NCI-H146 treated with DMSO at 0.1 percent for 48 hours (cell line): ENCODE data around the gene ARHGEF19.

Source experiments
- DNase-seq: peaks from one replicate; lab custom pipeline; 2025; ENCODE audit not compliant: unreplicated experiment; lab: John Stamatoyannopoulos, UW

ARHGEF19 gene

GRCh38 chr1:16183765-16184556 is 28.5 kb downstream of the ARHGEF19 start:
- DNase-seq = no peak

DNA sequence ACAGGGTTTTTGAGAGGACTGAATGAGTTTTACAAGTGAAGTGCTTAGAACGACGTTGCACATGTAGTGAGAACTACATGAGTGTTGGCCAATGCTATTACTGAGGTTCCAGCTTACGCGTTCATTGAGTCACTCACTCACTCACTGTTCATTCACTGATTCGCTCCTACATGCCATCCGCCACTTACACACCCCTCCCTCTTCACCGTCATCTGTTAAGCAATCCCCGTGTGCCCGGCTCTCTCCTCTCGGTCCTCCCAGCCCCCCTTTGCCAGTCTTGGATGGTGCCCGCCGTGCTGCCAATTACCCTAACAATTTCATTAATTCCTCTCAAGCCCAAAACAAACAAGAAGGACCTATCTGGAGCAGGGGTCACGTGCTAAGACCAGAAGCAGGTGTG is 29.3 kb downstream of the ARHGEF19 start:
- DNase-seq = no peak

DNA sequence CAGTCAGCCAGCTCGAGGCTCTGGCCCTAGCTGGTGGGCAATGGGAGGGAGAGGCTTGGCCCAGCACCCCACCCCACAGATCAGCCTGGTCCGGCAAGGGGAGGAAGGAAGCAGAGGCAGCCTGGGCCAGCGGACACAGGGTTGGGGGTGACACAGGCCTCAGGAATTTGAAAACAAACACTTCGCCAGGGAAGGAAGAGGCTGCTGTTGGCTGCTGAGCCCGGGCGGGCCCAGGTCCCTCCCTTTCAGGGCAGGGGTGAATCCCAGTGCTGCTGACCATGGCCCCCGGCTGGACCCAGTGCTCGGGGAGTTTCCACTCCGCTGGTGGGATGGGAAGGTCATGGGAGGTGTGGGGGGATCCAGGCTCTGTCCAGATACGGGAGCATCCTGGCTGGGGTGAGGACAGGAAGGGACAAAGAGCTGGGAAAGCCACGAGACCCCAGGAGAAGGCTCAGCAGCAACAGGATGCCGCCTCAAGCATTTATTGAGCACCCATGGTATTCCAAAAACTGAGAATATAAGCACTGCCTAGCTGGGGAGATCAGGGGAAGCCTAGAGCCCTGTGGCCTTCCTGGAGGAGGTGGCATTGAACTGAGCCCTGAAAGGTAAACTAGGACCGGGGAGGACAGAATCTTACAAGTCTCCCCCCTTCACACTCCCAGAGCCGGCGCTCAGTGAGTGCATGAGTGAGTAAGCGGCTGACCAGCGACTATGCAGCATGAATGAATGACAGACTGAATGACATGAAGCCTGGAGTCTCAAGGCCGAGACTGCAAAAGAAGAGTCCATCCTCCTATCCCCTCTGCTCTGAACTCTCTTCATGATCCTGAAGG is 30.3 kb downstream of the ARHGEF19 start:
- no peak for DNase-seq

- DNase-seq = no peak
Measured at GRCh38 chr1:16180291-16180824, 32.1 kb downstream of the ARHGEF19 start.

GRCh38 chr1:16178596-16179497 is 33.6 kb downstream of the ARHGEF19 start:
- DNase-seq = no peak

- DNase-seq = no peak
Measured at GRCh38 chr1:16177306-16177705, 35.1 kb downstream of the ARHGEF19 start.

- DNase-seq = no peak
Measured at GRCh38 chr1:16176653-16177052, 35.8 kb downstream of the ARHGEF19 start.

DNA sequence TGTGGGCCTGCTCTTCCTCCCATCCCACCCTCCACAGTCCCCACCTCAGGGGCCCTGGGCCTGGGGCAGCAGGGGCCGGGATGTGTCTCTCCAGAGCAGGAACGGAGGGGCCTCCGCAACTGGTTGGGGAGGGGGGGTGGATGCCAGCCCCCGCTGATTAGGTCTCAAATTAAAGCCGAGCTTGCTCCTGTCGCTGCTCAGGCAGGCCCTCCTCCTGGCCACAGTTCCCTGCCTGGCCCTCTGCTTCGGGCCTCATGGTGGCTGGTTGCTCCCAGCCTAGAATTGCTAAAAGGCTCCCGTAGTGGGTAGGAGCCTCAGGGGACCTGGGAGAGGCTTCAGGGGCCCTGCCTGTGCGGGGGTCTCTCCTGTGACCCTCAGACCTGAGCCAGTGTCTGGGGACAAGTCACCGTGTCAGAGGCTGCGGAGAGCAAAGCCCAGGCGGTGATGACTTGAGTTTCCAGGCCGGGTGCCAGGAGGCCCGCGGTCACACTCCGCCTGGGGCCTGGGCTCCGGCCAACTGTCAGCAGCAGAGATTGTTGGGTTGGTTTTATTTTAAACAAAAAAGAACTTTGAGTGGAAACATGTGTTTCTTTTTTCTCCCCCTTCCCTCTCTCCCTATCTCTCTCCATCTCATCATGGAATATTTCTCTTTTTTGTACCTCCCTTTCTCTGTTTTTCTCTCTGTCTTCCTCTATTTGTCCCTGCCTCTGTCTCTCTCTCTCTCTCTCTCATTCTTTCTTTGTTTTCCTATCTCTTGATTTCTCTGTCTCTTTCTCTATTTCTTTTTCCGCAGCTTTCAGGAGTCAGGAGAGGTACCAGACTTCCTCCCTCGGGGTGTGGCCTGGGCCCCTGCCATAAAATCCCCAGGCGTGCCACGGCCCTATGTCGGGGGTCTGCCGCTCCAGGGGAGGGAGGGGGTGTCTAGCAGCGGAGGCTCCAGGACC is 36.6 kb downstream of the ARHGEF19 start:
- DNase-seq = no peak

GRCh38 chr1:16174886-16175598 is 37.4 kb downstream of the ARHGEF19 start:
- DNase-seq = no peak

GRCh38 chr1:16174261-16174868 is 38.1 kb downstream of the ARHGEF19 start:
- no peak for DNase-seq

DNA sequence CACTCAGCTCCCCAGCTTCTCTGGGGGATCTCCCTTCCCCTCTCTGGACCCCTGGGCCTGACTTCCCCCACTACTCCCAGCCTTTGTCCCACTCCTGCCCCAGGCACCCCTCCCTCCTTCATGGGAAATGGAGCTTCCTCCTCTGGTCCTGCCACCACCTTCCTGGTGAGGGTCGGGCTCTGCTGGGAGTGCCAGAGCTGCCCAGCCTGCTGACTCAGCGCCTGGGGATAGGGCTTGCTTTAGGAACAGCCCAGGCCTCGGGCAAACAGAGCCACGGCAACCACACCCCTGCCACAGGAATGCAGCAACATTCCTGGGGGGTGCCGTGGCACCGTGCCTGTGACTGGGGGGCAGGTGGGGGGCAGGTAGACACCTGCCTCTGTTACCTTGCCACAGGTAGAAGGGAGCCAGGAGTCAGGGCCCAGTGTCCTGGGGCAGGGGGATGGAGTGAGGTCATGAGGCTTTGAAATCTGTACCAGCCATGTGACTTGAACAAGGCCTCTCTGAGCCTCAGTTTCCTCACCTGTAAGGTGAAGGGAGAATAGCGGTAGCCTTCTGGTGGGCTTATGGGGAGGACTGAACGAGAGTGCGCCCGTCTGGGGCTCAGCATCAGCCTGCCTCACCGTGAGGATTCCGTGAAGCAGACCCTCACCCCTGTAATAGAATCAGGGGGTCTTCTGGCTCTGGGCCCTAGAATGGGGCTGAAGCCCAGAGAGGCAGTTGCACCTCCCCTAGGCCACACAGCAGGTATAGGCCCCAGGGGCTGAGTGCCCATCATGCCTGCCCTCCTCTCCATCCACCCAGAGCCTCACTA is 38.8 kb downstream of the ARHGEF19 start:
- DNase-seq = no peak

DNA sequence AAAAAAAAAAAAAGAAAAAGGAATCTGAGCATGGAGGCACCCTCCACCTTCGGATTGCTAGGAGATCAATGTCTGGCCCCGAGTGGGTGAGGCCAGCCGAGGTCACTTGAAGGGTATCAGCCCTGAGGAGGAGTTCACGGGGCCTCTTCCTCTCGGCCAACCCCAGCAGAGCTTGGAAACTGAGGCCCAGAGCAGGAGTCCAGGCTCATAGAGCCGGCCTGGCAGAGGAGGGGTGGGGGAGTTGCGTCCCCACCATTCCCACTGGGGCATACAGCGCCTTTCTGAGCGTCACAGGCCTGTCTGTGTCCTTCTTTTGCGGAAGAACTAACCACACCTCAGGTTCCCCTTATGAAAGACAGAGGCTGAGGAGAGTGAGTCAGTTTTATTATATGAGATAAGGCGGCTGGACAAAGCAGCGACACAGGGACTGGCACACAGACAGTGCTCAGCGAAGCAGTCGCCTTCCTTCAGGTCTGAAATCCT is 39.4 kb downstream of the ARHGEF19 start:
- no peak for DNase-seq

GRCh38 chr1:16172218-16172830 is 40.1 kb downstream of the ARHGEF19 start:
- no peak for DNase-seq

DNA sequence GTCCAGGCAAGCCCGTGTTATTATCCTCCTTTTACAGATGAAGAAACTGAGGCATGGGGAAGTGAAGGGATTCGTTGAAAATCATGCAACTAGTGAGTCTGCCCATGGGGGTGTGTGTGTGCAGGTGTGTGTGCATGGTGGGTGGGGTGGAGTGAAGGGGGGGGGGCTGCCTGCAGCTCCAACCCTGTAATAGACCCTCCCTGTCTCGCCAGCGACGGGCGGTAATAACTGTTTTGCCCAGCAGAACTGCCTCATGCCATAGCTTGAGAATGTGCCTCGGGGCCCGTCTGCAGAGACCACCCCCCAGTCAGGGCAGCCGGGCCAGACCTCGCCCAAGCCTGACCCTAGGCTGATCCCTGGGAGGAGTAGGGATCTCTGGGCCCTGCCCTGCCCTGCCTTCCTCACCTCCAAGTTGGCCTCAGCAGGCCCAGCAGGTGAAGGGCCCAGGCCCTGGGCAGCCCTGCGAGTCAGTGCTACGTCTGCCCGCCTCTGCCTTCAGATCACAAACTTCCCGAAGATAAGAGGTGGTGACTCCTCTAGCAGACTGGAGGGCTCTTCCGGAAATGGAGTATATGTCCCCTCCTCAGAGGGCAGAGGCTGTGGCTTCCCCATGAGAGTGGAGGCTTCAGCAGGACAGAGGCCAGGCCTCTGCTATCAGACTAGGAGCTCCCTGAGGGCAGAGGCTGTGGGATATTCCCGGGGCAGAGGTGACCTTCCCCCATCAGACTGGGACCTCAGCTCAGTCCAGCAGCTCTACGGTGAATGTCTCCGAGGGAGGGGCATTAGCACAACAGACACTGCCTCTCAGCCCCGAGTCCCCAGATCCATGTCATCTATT is 40.9 kb downstream of the ARHGEF19 start:
- no peak for DNase-seq

GRCh38 chr1:16170283-16170673 is 42.2 kb downstream of the ARHGEF19 start:
- DNase-seq = no peak

- no peak for DNase-seq
Measured at GRCh38 chr1:16168622-16169360, 43.7 kb downstream of the ARHGEF19 start.
